ENCODE data around the gene AGAP3. TPM values are rescaled to one million over a fixed set of nuclear protein-coding genes. Genes with fewer than 3 reads are reported as not detected.

AGAP3 gene
- total RNA-seq, 1 donor from 2014 or later, result 86.8 TPM

DNA sequence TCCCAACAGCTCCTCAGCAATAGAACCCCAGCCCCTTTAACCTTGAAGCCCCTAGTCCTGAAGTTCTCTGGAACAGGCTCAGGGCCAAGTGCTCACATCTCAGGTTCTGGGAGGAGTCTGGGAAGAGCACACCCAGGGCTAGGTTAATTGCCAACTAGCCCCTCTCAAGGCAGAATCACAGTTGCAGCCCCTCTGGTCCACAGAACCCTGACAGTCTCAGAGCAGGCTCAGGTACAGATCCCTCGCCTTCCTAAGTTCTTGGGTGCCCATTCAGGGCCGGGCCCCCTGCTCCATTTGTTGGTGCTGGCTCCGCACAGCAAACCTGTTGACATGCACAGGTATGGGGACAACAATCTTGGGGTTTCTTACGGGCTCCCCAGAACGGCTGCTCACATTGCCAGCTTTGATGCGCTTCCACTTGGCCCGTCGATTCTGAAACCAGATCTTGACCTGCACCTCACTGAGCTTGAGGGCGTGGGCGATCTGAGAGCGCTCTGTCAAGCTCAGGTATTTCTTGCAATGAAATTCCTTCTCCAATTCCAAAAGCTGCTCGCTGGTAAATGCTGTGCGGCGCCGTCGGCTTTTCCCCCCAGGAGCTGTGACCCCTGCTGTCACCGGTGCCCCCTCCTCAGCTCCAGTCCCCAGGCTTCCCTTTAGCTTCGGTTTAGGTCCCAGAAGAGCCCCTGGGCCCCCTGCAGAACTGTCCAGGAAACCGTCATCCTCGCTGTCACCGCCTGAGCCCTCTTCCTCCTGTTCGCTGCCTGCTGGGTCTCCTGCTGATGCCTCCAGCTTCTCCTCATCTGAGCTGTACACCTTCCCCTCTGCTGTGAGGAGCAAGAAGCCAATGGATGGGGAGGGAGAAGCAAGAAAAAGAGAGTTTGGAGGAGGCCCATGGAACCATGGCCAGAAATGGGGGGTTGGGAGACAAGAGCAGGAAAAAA is 62.3 kb downstream of the AGAP3 start:
- no peak for DNase-seq (ENCODE audit: low spot score)

DNA sequence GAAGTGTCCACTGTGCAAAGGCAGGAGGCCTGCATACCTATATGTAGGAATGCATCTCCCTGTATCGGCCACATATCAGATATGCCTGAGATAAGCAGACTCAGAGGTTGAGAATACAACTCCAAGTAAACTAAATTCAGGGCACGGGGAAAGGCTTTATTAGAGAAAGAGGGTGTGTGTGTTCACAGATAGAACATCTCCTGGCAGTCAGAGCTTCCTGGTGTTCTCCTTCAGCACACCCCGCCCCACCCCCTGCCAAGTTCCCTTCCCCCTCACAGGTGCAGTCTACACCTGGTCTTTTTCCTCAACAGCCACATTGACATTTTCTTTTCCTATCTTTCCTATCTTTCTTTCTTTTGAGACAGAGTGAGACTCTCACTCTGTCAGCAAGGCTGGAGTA is 64.1 kb downstream of the AGAP3 start:
- DNase-seq (ENCODE audit: low spot score), result no peak

DNA sequence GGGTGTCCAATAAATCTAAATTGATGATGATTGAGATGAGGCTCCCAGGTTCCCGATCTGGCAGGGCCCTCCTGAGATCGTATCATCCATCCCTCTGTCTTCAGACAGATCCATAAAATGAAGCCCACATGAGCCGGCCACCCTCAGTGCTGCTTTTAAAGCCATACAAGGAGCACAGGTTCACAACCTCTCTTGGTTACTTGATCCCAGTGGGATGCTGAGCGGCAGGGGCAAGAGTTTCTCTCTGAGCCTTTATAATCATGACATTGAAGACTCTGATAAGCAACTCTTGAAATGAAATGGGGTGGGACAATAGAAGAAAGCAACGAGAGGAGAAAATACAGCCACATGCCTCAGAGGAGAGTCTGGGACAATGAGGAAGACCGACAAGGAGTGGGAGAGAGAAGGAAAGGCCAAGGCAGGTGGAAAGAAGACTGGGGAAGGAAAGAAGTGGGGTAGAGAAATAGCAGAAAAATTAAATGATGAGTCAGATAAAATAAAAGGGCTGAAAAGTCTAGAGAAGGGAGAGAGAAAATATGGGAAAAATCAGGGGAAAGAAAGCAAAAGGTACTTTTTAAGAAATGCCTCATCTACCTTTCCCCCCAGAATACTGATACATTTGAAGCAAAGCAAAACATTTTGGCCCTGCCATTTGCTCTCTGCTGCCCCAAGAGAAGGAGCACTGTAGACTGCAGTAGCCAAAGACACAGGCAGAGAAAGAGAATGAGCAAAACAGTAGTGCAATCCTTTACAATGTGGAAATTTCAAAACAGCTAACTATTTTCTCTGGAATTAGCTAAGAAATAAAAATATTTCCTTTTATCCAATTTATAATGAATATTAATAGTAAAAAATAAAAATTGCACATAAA is 66.6 kb downstream of the AGAP3 start:
- no peak for DNase-seq (ENCODE audit: low spot score)

DNA sequence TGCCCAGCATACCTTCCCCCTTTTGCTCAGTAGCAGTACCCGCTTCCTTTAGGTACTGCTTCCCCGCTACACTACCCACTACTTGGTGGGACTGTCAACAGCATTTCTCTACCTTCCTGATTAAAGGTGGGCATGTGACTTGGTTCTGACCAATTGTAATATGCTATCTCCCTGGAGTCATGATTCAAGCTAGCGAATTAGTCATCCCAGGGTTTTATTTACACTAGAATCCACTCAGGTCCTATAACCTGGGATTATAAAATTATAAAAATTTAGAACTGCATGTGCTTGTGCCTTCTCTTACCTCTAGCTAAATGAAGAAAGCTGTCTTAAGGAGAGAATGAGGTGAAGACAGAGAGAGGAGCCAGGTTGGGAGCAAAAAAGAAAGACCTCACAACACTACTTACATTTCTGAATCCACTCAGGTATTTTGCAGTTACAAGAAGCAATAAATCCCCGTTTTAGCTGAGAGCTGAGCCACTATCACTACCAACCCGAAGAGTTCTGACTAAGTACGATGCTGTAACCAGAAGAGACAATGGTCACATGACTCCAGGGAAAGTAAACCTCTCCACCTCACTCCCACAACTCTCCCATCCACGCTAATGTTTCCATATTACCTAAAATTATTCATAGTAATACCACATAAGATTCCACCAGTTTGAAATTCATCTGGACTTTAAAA is 71.5 kb downstream of the AGAP3 start:
- DNase-seq (ENCODE audit: low spot score), result no peak

GRCh38 chr7:151161757-151162156 is 75.5 kb downstream of the AGAP3 start:
- DNase-seq (ENCODE audit: low spot score), result no peak

GRCh38 chr7:151166629-151167196 is 80.4 kb downstream of the AGAP3 start:
- DNase-seq (ENCODE audit: low spot score), result no peak

DNA sequence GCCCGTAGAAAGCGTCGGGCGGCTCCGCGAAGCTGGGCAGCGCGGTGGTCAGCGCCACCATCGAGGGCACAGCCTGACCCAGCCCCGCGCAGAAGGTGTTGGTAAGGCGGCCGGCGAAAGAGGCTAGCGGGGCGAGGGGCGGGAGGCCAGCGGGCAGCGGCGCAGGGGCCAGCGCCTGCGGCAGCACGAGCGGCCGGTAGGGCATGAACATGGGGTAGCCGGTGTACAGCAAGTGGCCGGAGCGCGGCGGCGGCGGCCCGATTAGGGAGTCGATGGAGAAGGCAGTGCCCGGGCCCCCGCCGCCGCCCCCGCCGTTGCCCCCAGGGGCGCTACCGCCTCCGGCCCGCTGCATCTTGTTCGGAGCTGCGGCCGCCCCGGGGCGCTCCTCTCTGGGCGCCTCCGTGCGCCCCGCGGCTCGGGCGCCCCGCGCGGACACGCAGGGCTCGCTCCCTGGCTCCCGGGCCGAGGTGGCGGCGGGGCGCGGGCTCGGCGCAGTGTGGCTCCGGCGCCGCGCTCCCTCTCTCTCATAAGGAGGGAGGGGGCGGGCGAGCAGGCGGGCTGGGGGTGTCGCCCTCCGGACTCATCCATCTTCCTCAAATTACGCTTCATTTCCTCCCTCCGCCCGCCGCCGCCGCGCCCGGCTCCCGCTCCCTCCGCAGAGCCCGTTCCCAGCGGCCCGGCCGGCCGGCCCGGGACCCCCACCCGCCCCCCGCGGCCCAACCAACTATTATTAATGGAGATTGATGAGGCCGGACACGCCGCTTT is 81.1 kb downstream of the AGAP3 start, which contains the start of gene GBX1:
GBX1 (minus strand) TSS at position 498 of the 765 bp plus-strand sequence; CDS start at position 352, 146 bp downstream.
- no peak for DNase-seq (ENCODE audit: low spot score)

- DNase-seq (ENCODE audit: low spot score), result no peak
These were observed 81.9 kb downstream of the AGAP3 start for GRCh38 chr7:151168003-151168786.

DNA sequence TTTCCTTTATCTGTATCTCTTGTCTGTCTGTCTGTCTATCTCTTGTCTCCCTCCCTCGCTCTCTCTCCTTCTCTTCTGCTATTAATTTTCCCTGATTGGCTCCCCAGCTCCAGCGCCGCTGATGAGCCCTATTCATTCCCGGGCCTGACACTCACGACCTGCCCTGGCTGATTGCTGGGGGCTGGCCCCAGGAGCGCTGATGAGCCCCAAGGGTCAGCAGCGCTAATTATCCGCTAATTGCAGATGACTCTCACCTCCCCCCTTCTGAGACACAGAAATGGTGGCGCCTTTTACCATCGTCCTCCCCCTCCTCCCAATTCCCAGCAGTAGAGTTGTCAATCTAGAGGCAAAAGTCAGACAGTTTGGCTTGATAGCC is 82.5 kb downstream of the AGAP3 start:
- no peak for DNase-seq (ENCODE audit: low spot score)

DNA sequence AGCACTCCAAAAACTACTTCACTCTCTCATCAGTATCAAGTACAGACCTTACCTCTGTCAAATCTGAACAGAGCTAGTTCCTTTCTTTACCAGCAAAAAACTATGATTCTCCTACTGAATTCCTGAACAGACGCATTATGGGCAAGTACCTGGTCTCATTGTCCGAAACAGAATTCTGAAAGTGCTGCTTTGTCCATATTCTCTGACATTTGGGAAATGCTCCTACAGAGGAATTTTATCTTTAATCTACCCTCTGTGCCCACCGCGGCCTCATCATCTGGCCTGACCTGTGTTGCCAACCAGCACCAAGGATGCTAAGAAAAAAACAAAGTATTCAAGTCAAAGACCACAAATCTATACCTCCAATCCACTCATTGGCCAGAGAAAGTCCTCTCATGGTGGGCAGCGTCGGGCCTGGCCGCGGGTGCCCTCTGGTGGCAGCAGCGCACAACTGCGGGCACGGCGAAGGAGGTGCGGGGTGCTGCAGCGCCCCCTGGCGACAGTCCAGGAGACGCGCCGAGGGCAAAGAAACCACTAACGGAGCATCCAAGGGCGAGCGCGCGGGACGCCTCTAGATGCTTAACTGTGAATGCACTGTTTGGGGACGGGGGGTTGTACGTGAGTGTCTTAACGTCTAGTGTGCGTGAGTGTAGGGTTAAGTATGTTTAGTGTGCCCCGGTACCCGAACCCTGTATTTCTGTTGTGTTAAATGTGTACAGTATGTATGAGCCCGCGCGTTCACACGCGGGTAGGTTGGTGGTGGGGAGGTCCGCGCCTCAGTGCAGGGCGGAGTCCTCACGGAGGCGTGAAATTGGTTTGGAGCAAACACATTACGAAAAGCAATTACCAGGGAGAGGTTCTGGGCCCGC is 86.2 kb downstream of the AGAP3 start:
- DNase-seq (ENCODE audit: low spot score), result no peak

GRCh38 chr7:151173386-151174245 is 87.3 kb downstream of the AGAP3 start:
- DNase-seq (ENCODE audit: low spot score), result peak; percentile 86

GRCh38 chr7:151174246-151175046 is 88.2 kb downstream of the AGAP3 start:
- peak; percentile 89 for DNase-seq (ENCODE audit: low spot score)

DNA sequence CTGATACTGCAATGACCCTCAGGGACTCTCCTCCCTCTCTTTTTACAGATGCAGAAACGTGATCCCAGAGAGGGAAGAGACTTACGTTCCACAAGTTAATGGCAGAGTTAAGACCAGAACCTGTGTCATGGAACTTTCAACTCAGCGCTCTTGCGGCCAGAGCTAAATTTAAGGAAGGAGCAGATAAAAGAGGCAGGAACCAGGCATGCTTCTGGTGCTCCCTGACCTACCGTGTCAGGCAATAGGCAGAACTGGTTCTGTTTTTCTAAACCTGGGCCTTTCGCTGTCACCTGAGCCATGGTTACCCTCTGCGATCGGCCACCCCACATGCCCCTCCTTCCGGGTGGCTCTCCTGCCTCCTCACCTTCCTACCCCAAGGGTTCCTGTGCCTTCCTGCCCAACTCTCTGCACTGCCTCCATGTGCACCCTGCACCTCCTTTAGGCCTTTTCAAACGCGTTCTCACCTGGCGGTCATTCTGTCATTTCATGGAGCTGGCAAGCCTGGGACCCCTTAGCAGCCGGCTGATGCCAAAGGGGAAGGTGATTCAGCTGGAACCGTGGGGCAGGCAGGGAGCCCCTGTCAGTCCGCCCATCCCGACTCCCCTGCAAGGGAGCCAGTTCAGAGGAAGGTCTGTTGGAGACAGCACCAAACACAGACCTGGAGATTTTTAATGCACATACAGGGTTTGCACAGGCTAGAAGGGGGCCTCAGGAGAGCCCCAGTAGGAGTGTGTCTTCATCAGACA is 88.9 kb downstream of the AGAP3 start:
- DNase-seq (ENCODE audit: low spot score), result peak; percentile 80

- peak; percentile 81 for DNase-seq (ENCODE audit: low spot score)
These were observed 89.6 kb downstream of the AGAP3 start for GRCh38 chr7:151175793-151176311.

DNA sequence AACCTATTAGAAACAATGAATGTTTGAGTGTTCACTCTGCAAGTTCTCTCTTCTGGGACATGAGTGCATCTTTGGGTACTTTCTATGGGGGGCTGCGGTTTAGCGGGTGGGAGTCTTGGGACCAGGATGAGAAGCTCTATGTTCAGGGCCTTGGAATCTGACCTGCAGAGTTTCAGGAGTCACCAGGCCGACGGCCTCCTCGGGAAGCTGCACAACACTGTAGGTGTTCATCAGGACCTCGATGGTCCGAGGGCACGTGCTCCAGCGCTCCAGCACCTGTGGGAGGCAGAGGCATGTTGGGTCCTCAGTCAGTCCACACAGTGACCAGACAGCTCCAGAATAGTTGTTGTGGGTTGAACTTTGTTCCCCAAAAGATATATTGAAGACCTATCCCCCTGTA is 90.1 kb downstream of the AGAP3 start:
- DNase-seq (ENCODE audit: low spot score), result peak; percentile 67

DNA sequence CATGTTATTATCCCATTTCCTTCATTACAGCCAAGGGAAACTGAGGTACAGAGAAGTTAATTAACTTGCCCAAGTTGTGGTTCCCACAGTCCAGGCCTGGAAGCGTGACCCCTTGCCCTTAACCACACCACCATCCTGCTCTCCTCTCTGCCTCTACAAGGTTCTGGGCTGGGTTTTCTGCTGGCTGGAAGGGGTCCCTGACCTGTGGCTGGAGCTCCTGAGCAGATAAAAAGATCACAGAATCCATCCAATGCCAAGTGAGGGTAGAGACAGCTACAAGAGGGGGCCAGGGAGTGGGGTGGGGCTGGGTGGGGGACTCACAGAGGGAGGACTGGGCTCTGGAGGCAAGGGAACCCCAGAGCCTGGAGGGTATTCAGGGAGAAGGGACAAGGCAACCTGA is 91.0 kb downstream of the AGAP3 start:
- no peak for DNase-seq (ENCODE audit: low spot score)

All from mesenteric fat pad (tissue), 1 donor.